KMS-11 (cell line): Measurements from ENCODE around the gene SCGB1D1.

Source experiments
- H2AFZ ChIP-seq: fragments of 200-600 bp; sonication (generic); 2 replicates; pipeline ENCODE4 v1.6.1; 2016; ENCODE audit warnings: antibody characterized with exemption, mixed run types, low read depth
- H3K27ac ChIP-seq: fragments of 200-600 bp; sonication (generic); 2 replicates; pipeline ENCODE4 v1.6.1; 2016; ENCODE audit warnings: mild to moderate bottlenecking, mixed run types
- H3K27me3 ChIP-seq: fragments of 200-600 bp; sonication (generic); 2 replicates; pipeline ENCODE4 v1.6.1; 2017; ENCODE audit warnings: mild to moderate bottlenecking, low read depth, mixed run types, moderate library complexity; ENCODE audit not compliant: insufficient read depth
- H3K36me3 ChIP-seq: fragments of 200-600 bp; sonication (generic); 2 replicates; pipeline ENCODE4 v1.6.1; 2017; ENCODE audit warnings: mild to moderate bottlenecking, mixed run types; ENCODE audit not compliant: insufficient read depth
- H3K4me1 ChIP-seq: fragments of 200-600 bp; sonication (generic); 2 replicates; pipeline ENCODE4 v1.6.1; 2016; ENCODE audit warnings: mild to moderate bottlenecking, low read depth, mixed run types; ENCODE audit not compliant: poor library complexity, severe bottlenecking
- H3K4me2 ChIP-seq: fragments of 200-600 bp; sonication (generic); 2 replicates; pipeline ENCODE4 v1.7.0; 2016; ENCODE audit warnings: mild to moderate bottlenecking, mixed run types
- H3K4me3 ChIP-seq: fragments of 200-600 bp; sonication (generic); IDR thresholded peaks from 2 replicates; pipeline ENCODE4 v1.6.1; 2017; ENCODE audit warnings: low read depth, low read length, mixed read lengths; ENCODE audit not compliant: insufficient read depth
- H3K79me2 ChIP-seq: fragments of 200-600 bp; sonication (generic); 2 replicates; pipeline ENCODE4 v1.6.1; 2016; ENCODE audit warnings: low read depth, mixed run types; ENCODE audit not compliant: insufficient read depth
- H3K9ac ChIP-seq: fragments of 200-600 bp; sonication (generic); 2 replicates; pipeline ENCODE4 v1.6.1; 2016; ENCODE audit warnings: mild to moderate bottlenecking, mixed run types
- H4K20me1 ChIP-seq: fragments of 200-600 bp; sonication (generic); 2 replicates; pipeline ENCODE4 v1.6.1; 2016; ENCODE audit warnings: mild to moderate bottlenecking, mixed run types; ENCODE audit not compliant: insufficient read depth
- TF ChIP-seq, protein P1 (sequence below): fragments of 200-600 bp; sonication (generic); conservative IDR thresholded peaks from 2 replicates; pipeline ENCODE4 v1.6.1; 2017; ENCODE audit warnings: low read depth, mild to moderate bottlenecking, antibody characterized with exemption, low read length, moderate library complexity, mixed read lengths

The SCGB1D1 gene

DNA sequence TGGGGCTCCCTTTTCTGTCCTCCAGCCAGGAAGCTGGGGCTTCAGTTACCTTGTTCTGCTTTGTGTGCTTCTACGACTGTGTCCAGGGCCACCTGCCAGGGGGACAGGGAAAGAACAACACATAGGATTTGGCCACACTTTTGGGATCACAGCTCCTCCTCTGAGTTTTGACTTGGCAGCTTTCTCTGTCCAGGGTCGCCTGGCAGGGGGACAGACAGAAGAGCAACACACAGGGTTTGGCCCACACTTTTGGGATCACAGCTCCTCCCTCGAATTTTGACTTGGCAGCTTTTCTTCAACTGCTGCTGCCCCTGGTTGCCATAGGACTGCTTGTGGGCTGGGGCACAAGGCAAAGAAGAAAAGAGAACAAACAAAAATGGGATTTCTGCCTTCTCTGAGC lies 47.1 kb upstream of the SCGB1D1 start:
- Histone ChIP-seq H3K4me2 (no peak overlapping the region), H3K4me3 (no peak overlapping the region), H3K9ac (no peak overlapping the region), H2AFZ (no peak overlapping the region), H4K20me1 (no peaks in the 10 kb centered on the region), H3K27me3 (no peaks in the 10 kb centered on the region), H3K79me2 (no peaks in the 10 kb centered on the region), H3K36me3 (peaks cover 5% of the 10 kb centered on the region; the same call in 1 of the 2 replicates), H3K4me1 (no peaks in the 10 kb centered on the region), H3K27ac (no peak overlapping the region)
- TF ChIP-seq, protein P1, sequence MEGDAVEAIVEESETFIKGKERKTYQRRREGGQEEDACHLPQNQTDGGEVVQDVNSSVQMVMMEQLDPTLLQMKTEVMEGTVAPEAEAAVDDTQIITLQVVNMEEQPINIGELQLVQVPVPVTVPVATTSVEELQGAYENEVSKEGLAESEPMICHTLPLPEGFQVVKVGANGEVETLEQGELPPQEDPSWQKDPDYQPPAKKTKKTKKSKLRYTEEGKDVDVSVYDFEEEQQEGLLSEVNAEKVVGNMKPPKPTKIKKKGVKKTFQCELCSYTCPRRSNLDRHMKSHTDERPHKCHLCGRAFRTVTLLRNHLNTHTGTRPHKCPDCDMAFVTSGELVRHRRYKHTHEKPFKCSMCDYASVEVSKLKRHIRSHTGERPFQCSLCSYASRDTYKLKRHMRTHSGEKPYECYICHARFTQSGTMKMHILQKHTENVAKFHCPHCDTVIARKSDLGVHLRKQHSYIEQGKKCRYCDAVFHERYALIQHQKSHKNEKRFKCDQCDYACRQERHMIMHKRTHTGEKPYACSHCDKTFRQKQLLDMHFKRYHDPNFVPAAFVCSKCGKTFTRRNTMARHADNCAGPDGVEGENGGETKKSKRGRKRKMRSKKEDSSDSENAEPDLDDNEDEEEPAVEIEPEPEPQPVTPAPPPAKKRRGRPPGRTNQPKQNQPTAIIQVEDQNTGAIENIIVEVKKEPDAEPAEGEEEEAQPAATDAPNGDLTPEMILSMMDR, result no peak

DNA sequence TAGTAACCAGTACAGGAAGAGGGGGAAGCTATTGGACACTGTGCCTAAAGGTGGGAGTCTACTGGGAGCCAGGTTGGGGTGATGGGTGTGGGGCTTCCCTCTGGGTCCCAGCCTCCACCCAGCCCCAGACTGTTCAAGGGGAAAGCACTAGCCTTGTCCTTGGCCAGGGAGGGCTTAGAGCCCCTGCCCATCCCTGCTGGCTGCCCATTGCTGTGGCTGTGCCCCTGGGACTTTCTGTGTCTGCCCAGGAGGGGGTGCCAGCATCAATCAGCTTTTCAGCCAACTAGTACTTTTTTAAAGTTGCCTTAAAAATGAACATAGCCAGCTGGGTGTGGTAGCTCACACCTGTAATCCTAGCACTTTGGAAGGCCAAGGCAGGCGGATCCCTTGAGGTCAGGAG lies 46.3 kb upstream of the SCGB1D1 start:
- Histone ChIP-seq H3K79me2 (no peaks in the 10 kb centered on the region), H3K4me1 (no peaks in the 10 kb centered on the region), H3K27me3 (no peaks in the 10 kb centered on the region), H3K4me2 (no peak overlapping the region), H3K36me3 (peaks cover 5% of the 10 kb centered on the region; the same call in 1 of the 2 replicates), H3K9ac (no peak overlapping the region), H3K4me3 (no peak overlapping the region), H2AFZ (no peak overlapping the region), H3K27ac (no peak overlapping the region), H4K20me1 (no peaks in the 10 kb centered on the region)
- TF ChIP-seq, protein P1, result no peak

DNA sequence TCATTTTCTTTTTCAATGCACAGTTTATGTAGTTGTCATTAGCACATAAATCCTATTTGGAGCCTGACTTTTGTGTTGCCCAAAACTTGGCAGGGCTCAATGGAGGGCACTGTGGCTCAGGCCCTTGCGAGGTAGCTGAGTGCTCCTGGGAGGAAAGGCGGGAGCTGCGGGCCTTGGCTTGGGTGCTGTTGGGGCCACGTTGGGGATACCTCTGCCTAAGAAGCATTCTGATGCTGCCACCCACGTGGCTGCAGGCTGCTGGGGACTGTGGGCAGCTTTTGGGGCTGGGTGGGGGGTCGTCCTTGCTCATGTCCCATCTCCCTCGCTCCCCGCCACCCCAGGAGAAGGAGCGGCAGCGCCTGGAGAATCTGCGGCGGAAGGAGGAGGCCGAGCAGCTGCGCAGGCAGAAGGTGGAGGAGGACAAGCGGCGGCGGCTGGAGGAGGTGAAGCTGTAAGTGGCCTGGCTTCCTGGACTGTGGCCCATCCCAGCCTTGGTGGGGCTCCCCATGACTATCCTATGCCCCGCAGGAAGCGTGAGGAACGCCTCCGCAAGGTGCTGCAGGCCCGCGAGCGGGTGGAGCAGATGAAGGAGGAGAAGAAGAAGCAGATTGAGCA lies 45.3 kb upstream of the SCGB1D1 start:
- H3K4me3 ChIP-seq, result no peak overlapping the region
- no peak overlapping the region for H2AFZ ChIP-seq
- H3K4me2 ChIP-seq, result no peak overlapping the region
- TF ChIP-seq, protein P1, result no peak
- no peaks in the 10 kb centered on the region for H3K79me2 ChIP-seq
- H3K36me3 ChIP-seq, result peaks cover 5% of the 10 kb centered on the region; the same call in 1 of the 2 replicates
- H3K27ac ChIP-seq, result no peak overlapping the region
- H4K20me1 ChIP-seq, result no peaks in the 10 kb centered on the region
- H3K9ac ChIP-seq, result no peak overlapping the region
- no peaks in the 10 kb centered on the region for H3K4me1 ChIP-seq
- H3K27me3 ChIP-seq, result no peaks in the 10 kb centered on the region

DNA sequence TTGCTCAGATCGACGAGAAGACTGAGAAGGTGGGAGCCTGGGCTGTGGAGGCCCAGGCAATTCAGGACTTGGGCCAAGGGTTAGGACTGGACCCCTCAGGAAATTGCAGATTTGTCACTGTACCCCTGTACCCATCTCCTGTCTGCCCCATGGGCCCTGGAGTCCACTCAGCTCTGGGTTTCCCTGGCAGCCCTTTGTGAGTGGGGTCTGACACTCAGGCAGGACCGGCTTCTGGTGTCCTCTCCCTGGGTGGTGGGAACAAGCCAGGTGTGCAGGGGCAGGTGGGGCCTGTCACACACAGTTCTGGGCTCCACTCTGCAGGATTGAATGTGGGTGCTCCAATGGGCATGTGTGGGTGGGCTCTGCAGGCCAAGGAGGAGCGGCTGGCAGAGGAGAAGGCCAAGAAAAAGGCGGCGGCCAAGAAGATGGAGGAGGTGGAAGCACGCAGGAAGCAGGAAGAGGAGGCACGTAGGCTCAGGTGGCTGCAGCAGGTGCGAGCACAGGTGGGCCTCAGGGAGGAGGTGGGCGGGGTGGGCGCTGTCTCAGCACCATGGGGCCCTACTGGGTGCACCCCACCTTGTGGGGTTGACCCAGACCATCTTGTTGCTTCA lies 44.6 kb upstream of the SCGB1D1 start:
- Histone ChIP-seq H4K20me1 (no peaks in the 10 kb centered on the region), H3K27me3 (no peaks in the 10 kb centered on the region), H3K27ac (no peak overlapping the region), H3K4me2 (no peak overlapping the region), H3K79me2 (no peaks in the 10 kb centered on the region), H3K4me1 (no peaks in the 10 kb centered on the region), H3K36me3 (peaks cover 1% of the 10 kb centered on the region; the same call in 1 of the 2 replicates), H2AFZ (no peak overlapping the region), H3K4me3 (no peak overlapping the region), H3K9ac (no peak overlapping the region)
- TF ChIP-seq, protein P1, result no peak
